Dermis microvascular lymphatic vessel endothelial cell (primary cell): Measurements from ENCODE around the gene BRAT1. TPM values are rescaled to one million over a fixed set of nuclear protein-coding genes. Genes with fewer than 3 reads are reported as not detected.
"Not testable (repeated sequence)": the region's sequence is repeated elsewhere in the genome, so short reads cannot be mapped to it uniquely, and the experiment has no call there.

Source experiments
- DNase-seq, 2 donors: peaks; one replicate each; pipeline versions ENCODE4 v3.0.0 to v3.0.0-alpha.2; 2010; ENCODE audit warnings: low read depth in 2 of 2
- total RNA-seq: library from RNA; depleted of rRNA; stranded (reverse); fragments of >200 nt; gene quantifications from 2 replicates; pipeline ENCODE4 v1.2.1, GENCODE V29; 2014

BRAT1 gene
- 17.7 and 23.8 TPM in 2 replicates for total RNA-seq

GRCh38 chr7:2555121-2556052 is at the start of gene BRAT1:
BRAT1 (minus strand) TSS chr7:2555524; CDS start chr7:2554431, 1,093 bp downstream.
- peak; percentile 81 to 93 for DNase-seq

- DNase-seq = no peak
Observed at GRCh38 chr7:2604608-2605174, 49.4 kb upstream of the BRAT1 start.

GRCh38 chr7:2603044-2603965 is 48.0 kb upstream of the BRAT1 start:
- no peak for DNase-seq

GRCh38 chr7:2602406-2603043 is 47.2 kb upstream of the BRAT1 start:
- no peak for DNase-seq

GRCh38 chr7:2601907-2602306 is 46.6 kb upstream of the BRAT1 start:
- no peak for DNase-seq

- DNase-seq = no peak
Observed at GRCh38 chr7:2601065-2601464, 45.7 kb upstream of the BRAT1 start.

GRCh38 chr7:2598154-2598823 is 43.0 kb upstream of the BRAT1 start:
- no peak for DNase-seq

- no peak for DNase-seq
Observed at GRCh38 chr7:2597273-2597640, 41.9 kb upstream of the BRAT1 start.

- DNase-seq = no peak
Observed at GRCh38 chr7:2596464-2597272, 41.3 kb upstream of the BRAT1 start.

GRCh38 chr7:2595258-2595860 is 40.0 kb upstream of the BRAT1 start:
- DNase-seq = no peak

GRCh38 chr7:2594599-2594998 is 39.3 kb upstream of the BRAT1 start:
- DNase-seq = no peak

GRCh38 chr7:2593036-2593727 is 37.9 kb upstream of the BRAT1 start:
- no peak for DNase-seq

GRCh38 chr7:2592375-2592865 is 37.1 kb upstream of the BRAT1 start:
- no peak for DNase-seq

- not testable (repeated sequence) for DNase-seq
Observed at GRCh38 chr7:2589941-2590340, 34.6 kb upstream of the BRAT1 start.

- DNase-seq = no peak
Observed at GRCh38 chr7:2589341-2589740, 34.0 kb upstream of the BRAT1 start.

- DNase-seq = no peak
Observed at GRCh38 chr7:2587778-2588177, 32.5 kb upstream of the BRAT1 start.

- no peak for DNase-seq
Observed at GRCh38 chr7:2587134-2587533, 31.8 kb upstream of the BRAT1 start.

- DNase-seq = no peak
Observed at GRCh38 chr7:2586326-2587020, 31.1 kb upstream of the BRAT1 start.
